PC-9 (cell line): ENCODE data around the gene CENPC. TPM values are rescaled to one million over a fixed set of nuclear protein-coding genes. Genes with fewer than 3 reads are reported as not detected.

Experiments used
- BruUV-seq: library from RNA; stranded (reverse); fragments of 400-500 nt; replicated peaks from 2 replicates; lab custom pipeline; 2021; lab: Mats Ljungman, UMichigan
- CTCF ChIA-PET: fragments of 300-600 bp; sonication (Branson Sonifier 250); formaldehyde crosslinking; loops from one replicate; lab custom pipeline; 2022; ENCODE audit warnings: antibody characterized with exemption; lab: Charles Lee
- POLR2A ChIA-PET: fragments of 300-600 bp; sonication (Branson Sonifier 250); formaldehyde crosslinking; loops from one replicate; lab custom pipeline; 2022; ENCODE audit warnings: antibody characterized with exemption; ENCODE audit not compliant: unreplicated experiment; lab: Charles Lee
- DNase-seq, 2 experiments: peaks; one replicate each; pipeline versions ENCODE4 v3.0.0 to v3.0.0-alpha.2; 2015 to 2022; ENCODE audit warnings: mixed read lengths in 1 of 2
- H2AFZ ChIP-seq: fragments of 200-600 bp; sonication (generic); 2 replicates; pipeline ENCODE4 v1.8.1; 2017; ENCODE audit warnings: antibody characterized with exemption
- H3F3A ChIP-seq: fragments of 200-600 bp; sonication (generic); 2 replicates; pipeline ENCODE4 v1.8.1; 2017; ENCODE audit warnings: antibody characterized with exemption, mild to moderate bottlenecking, low read depth; ENCODE audit not compliant: insufficient read depth
- H3K27ac ChIP-seq: fragments of 200-600 bp; sonication (generic); 2 replicates; pipeline ENCODE4 v1.6.1; 2016; ENCODE audit warnings: mixed run types
- H3K27me3 ChIP-seq: fragments of 200-600 bp; sonication (generic); 2 replicates; pipeline ENCODE4 v1.6.1; 2016; ENCODE audit warnings: low read depth, mixed run types; ENCODE audit not compliant: insufficient read depth
- H3K36me3 ChIP-seq: fragments of 200-600 bp; sonication (generic); 2 replicates; pipeline ENCODE4 v1.6.1; 2016; ENCODE audit warnings: low read depth, mixed run types
- H3K4me1 ChIP-seq: fragments of 200-600 bp; sonication (generic); replicated peaks from 2 replicates; pipeline ENCODE4 v1.6.1; 2016; ENCODE audit warnings: mixed run types; ENCODE audit not compliant: insufficient read depth
- H3K4me2 ChIP-seq: fragments of 200-600 bp; sonication (generic); 2 replicates; pipeline ENCODE4 v1.6.1; 2017; ENCODE audit warnings: mixed run types
- H3K4me3 ChIP-seq: fragments of 200-600 bp; sonication (generic); 2 replicates; pipeline ENCODE4 v1.6.1; 2016; ENCODE audit warnings: mixed run types
- H3K79me2 ChIP-seq: fragments of 200-600 bp; sonication (generic); 2 replicates; pipeline ENCODE4 v1.6.1; 2017; ENCODE audit warnings: low read depth, mixed run types
- H3K9me2 ChIP-seq: fragments of 200-600 bp; sonication (generic); 2 replicates; pipeline ENCODE4 v1.8.1; 2017; ENCODE audit warnings: mild to moderate bottlenecking; ENCODE audit not compliant: insufficient read depth
- H3K9me3 ChIP-seq: fragments of 200-600 bp; sonication (generic); 2 replicates; pipeline ENCODE4 v1.8.1; 2016; ENCODE audit warnings: low read depth; ENCODE audit not compliant: insufficient read depth
- H4K20me1 ChIP-seq: fragments of 200-600 bp; sonication (generic); 2 replicates; pipeline ENCODE4 v1.8.1; 2017; ENCODE audit not compliant: insufficient read depth
- EZH2 ChIP-seq: fragments of 200-600 bp; sonication (generic); IDR thresholded peaks from 2 replicates; pipeline ENCODE4 v1.8.0; 2017; ENCODE audit warnings: antibody characterized with exemption, low read depth
- intact Hi-C: fragments of 100-400 bp; cut with micrococcal nuclease; formaldehyde crosslinking; loops from one replicate; pipeline ENCODE4 v1.10.0; 2022; ENCODE audit not compliant: unreplicated experiment
- total RNA-seq: library from RNA; stranded (reverse); gene quantifications from 2 replicates; pipeline ENCODE4 v1.2.3, GENCODE V29; 2021
- TF ChIP-seq, protein P1 (sequence below): fragments of 200-600 bp; sonication (generic); conservative IDR thresholded peaks from 2 replicates; pipeline ENCODE4 v1.6.1; 2017; ENCODE audit warnings: mixed run types, antibody characterized with exemption, mild to moderate bottlenecking, moderate library complexity

Gene CENPC
- total RNA-seq, 1 experiment from 2014 or later = 14.2 TPM

DNA sequence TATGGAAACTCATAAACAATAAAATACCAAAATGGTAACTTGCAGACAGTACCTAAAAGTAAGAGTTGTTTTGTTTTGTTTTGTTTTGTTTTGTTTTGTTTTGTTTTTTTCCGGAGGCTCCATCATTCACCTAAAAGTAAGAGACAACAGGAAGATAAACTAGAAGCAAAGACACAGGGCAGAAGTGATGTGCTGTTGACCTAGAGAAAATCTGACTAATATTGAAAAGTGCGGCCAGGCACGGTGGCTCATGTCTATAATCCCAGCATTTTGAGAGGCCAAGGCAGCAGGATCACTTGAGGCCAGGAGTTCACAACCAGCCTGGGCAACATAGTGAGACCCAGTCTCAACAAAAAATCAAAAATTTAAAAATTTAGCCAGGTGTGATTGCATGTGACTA lies 5.6 kb upstream of the CENPC start:
- Histone ChIP-seq H3K27me3 (no peaks in the 10 kb centered on the region), H3K9me2 (no peaks in the 10 kb centered on the region), H4K20me1 (no peaks in the 10 kb centered on the region), H3K4me1 (no peaks in the 10 kb centered on the region; the same call in 1 of the 2 replicates), H3K9me3 (no peaks in the 10 kb centered on the region), H3K79me2 (no peaks in the 10 kb centered on the region), H2AFZ (no peak overlapping the region), H3K36me3 (no peaks in the 10 kb centered on the region), H3F3A (no peaks in the 10 kb centered on the region), H3K4me3 (no peak overlapping the region), H3K27ac (no peak overlapping the region), H3K4me2 (no peak overlapping the region)
- intact Hi-C loops = no loop called here
- ChIA-PET CTCF (no interaction called here), POLR2A (no interaction called here)
- TF ChIP-seq, protein P1, sequence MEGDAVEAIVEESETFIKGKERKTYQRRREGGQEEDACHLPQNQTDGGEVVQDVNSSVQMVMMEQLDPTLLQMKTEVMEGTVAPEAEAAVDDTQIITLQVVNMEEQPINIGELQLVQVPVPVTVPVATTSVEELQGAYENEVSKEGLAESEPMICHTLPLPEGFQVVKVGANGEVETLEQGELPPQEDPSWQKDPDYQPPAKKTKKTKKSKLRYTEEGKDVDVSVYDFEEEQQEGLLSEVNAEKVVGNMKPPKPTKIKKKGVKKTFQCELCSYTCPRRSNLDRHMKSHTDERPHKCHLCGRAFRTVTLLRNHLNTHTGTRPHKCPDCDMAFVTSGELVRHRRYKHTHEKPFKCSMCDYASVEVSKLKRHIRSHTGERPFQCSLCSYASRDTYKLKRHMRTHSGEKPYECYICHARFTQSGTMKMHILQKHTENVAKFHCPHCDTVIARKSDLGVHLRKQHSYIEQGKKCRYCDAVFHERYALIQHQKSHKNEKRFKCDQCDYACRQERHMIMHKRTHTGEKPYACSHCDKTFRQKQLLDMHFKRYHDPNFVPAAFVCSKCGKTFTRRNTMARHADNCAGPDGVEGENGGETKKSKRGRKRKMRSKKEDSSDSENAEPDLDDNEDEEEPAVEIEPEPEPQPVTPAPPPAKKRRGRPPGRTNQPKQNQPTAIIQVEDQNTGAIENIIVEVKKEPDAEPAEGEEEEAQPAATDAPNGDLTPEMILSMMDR = no peak
- no peak for TF ChIP-seq EZH2
- no peak for DNase-seq
- no TSS peak for BruUV-seq

DNA sequence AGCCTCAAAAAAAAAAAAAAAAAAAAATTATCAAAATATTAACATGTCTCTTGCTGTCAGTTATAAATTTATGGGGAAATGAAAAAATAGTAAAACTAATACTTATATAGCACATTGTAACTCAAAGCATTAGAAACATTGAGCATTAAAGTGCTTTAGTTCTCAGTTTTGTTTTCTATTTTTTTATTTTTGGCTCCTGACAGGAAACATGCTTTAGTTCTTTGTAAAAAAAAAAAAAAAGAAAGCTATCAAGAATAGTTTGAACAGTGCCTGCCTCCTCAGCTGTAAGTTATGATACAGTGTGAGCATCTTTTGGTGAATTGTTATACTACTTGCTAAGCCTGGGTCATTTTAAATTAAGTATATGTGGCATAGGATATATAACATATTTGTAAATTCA lies 5.1 kb upstream of the CENPC start:
- POLR2A ChIA-PET = no interaction called here
- Histone ChIP-seq H3K4me3 (no peak overlapping the region), H3K36me3 (no peaks in the 10 kb centered on the region), H3K27me3 (no peaks in the 10 kb centered on the region), H3K27ac (no peak overlapping the region), H3K79me2 (no peaks in the 10 kb centered on the region), H4K20me1 (no peaks in the 10 kb centered on the region), H2AFZ (no peak overlapping the region), H3K4me1 (no peaks in the 10 kb centered on the region; the same call in 1 of the 2 replicates), H3K4me2 (no peak overlapping the region), H3F3A (no peaks in the 10 kb centered on the region), H3K9me3 (no peaks in the 10 kb centered on the region), H3K9me2 (no peaks in the 10 kb centered on the region)
- intact Hi-C loops = no loop called here
- no TSS peak for BruUV-seq
- CTCF ChIA-PET = no interaction called here
- TF ChIP-seq, protein P1 = no peak
- no peak for TF ChIP-seq EZH2
- DNase-seq = no peak

DNA sequence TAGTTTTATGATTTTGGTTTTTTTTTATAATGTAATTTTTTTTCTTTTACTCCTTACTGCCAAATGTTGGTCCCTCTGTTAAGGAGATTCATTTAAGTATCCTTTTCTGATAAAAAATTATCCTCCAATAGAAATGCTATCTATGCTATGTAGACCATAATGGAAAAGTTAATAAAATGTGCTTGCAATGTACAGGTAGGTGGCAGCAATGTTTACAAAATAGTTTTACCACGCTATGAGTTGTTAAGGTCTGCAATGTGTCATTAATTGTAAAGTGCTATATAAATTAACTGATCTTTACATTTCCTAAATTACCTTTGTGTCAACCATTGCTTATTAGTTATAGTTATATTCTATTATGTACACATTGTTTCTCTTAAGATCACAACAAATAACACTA lies 3.8 kb upstream of the CENPC start:
- H3F3A ChIP-seq = no peaks in the 10 kb centered on the region; the same call in 1 of the 2 replicates
- H3K9me3 ChIP-seq = no peaks in the 10 kb centered on the region
- intact Hi-C loops = no loop called here
- no TSS peak for BruUV-seq
- no peaks in the 10 kb centered on the region for H3K27me3 ChIP-seq
- peaks cover 10% of the 10 kb centered on the region for H3K79me2 ChIP-seq
- no peak overlapping the region for H3K27ac ChIP-seq
- H2AFZ ChIP-seq = no peak overlapping the region
- H4K20me1 ChIP-seq = no peaks in the 10 kb centered on the region
- H3K36me3 ChIP-seq = no peaks in the 10 kb centered on the region
- no peak for TF ChIP-seq EZH2
- TF ChIP-seq, protein P1 = peak; percentile 62
- ChIA-PET CTCF (no interaction called here), POLR2A (no interaction called here)
- no peaks in the 10 kb centered on the region for H3K9me2 ChIP-seq
- no peak overlapping the region for H3K4me3 ChIP-seq
- peaks cover 4% of the 10 kb centered on the region for H3K4me1 ChIP-seq
- H3K4me2 ChIP-seq = no peak overlapping the region
- DNase-seq = peak in 1 of 2 experiments; percentile 35
